Endothelial cell of umbilical vein (primary cell): ENCODE measurements around the gene SUMO4.

Experiments used
- CTCF ChIP-seq, 2 donors: IDR thresholded peaks; 1 replicate in 1 of 2; 2 replicates in 1 of 2; pipeline ENCODE4 v1.5.1; 2011; ENCODE audit warnings: low read length in 2 of 2, mild to moderate bottlenecking in 2 of 2, moderate library complexity in 2 of 2, control low read depth in 1 of 2, inconsistent platforms in 1 of 2, low read depth in 1 of 2; ENCODE audit not compliant: insufficient read depth in 1 of 2; ENCODE audit errors: extremely low read depth in 1 of 2
- EZH2 ChIP-seq: IDR thresholded peaks from 2 replicates; pipeline ENCODE4 v1.6.1; 2012; ENCODE audit warnings: borderline replicate concordance, low read depth, mild to moderate bottlenecking, moderate library complexity, low read length, inconsistent platforms; ENCODE audit not compliant: severe bottlenecking
- FOS ChIP-seq: IDR thresholded peaks from 2 replicates; pipeline ENCODE4 v1.6.1; 2011; ENCODE audit warnings: mild to moderate bottlenecking, low read length, moderate library complexity, borderline replicate concordance; ENCODE audit not compliant: insufficient read depth
- GATA2 ChIP-seq: IDR thresholded peaks from 2 replicates; pipeline ENCODE4 v1.7.0; 2011; ENCODE audit warnings: low read depth, mild to moderate bottlenecking, moderate library complexity, mixed read lengths, low read length; ENCODE audit not compliant: insufficient read length, insufficient read depth
- JUN ChIP-seq: IDR thresholded peaks from 2 replicates; pipeline ENCODE4 v1.6.1; 2011; ENCODE audit warnings: borderline replicate concordance, low read depth; ENCODE audit not compliant: insufficient read length, insufficient read depth
- MAX ChIP-seq: IDR thresholded peaks from 2 replicates; pipeline ENCODE4 v1.6.1; 2011; ENCODE audit not compliant: insufficient read depth, insufficient read length
- MYC ChIP-seq: IDR thresholded peaks from one replicate; pipeline ENCODE4 v1.6.1; 2011; ENCODE audit warnings: mild to moderate bottlenecking, low read depth, low read length
- POLR2A ChIP-seq: IDR thresholded peaks from 2 replicates; pipeline ENCODE4 v1.6.1; 2012; ENCODE audit warnings: low read depth, mild to moderate bottlenecking, control low read depth, low read length
- POLR2AphosphoS5 ChIP-seq: IDR thresholded peaks from 2 replicates; pipeline ENCODE4 v1.6.1; 2012; ENCODE audit warnings: low read depth, mild to moderate bottlenecking, control low read depth, low read length, moderate library complexity; ENCODE audit not compliant: insufficient read depth

GRCh38 chr6:149385998-149386646 lies 13.9 kb upstream of the SUMO4 start:
- TF ChIP-seq CTCF (IDR thresholded peaks at IDR 0.05; ENCODE audit: extremely low read depth in 1 of 2, insufficient read depth in 1 of 2, low read depth in 1 of 2, low read length in 2 of 2): no peak
- TF ChIP-seq EZH2: no peak
- TF ChIP-seq JUN: no peak
- no peak for TF ChIP-seq POLR2A
- TF ChIP-seq MYC: no peak
- no peak for TF ChIP-seq MAX
- TF ChIP-seq GATA2: no peak
- no peak for TF ChIP-seq POLR2AphosphoS5
- no peak for TF ChIP-seq FOS
